ENCODE results near the gene AGBL4.

The AGBL4 gene

DNA sequence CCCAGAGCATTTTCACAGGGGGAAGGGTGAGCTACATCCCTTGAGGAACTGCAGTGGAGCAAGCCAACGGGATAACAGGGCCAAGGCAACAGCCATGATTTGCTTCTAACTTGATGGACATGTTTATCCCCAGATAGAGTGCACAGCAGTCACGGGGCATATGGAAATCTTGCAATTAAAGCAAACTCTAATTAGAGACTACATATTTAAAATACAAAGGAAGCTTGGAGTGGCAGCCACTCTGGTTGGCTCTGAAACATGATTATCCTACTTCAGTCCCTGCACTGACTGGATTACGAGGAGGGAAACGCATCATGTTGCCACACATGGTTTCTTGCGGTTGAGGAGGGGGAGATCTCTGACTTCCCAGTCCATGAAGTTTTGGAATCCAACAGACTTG lies 1307.8 kb downstream of the AGBL4 start:
- FAIRE-seq = no peak
- TF ChIP-seq, protein P1, sequence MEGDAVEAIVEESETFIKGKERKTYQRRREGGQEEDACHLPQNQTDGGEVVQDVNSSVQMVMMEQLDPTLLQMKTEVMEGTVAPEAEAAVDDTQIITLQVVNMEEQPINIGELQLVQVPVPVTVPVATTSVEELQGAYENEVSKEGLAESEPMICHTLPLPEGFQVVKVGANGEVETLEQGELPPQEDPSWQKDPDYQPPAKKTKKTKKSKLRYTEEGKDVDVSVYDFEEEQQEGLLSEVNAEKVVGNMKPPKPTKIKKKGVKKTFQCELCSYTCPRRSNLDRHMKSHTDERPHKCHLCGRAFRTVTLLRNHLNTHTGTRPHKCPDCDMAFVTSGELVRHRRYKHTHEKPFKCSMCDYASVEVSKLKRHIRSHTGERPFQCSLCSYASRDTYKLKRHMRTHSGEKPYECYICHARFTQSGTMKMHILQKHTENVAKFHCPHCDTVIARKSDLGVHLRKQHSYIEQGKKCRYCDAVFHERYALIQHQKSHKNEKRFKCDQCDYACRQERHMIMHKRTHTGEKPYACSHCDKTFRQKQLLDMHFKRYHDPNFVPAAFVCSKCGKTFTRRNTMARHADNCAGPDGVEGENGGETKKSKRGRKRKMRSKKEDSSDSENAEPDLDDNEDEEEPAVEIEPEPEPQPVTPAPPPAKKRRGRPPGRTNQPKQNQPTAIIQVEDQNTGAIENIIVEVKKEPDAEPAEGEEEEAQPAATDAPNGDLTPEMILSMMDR (IDR thresholded peaks at IDR 0.05; ENCODE audit: insufficient read depth, missing control alignments) = no peak

DNA sequence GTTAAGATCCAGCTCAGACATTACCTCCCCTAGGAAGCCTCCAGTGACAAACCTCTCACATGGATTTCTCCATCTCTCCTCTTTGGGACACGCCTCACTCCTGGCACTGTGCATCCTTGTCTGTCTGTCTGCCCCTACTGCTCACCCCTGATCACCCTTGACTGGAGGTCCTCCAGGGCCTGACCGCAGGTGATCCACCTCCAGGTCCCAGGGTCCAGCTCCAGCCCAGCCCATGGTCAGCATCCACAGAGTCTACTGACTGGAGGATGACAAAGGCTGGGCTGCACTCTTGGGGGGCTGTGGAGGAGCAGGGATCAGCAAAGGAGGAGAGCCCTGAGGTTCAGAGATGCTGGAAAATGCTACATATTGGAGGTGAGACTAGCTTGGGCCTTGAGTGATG lies 1312.8 kb downstream of the AGBL4 start:
- DNase-seq (ENCODE audit: insufficient read length, low spot score) (no peak), FAIRE-seq (no peak)
- TF ChIP-seq, protein P1 (IDR thresholded peaks at IDR 0.05; ENCODE audit: insufficient read depth, missing control alignments) = no peak

More for the DNA sequence above, 1307.8 kb downstream of the AGBL4 start:
- DNase-seq (ENCODE audit: insufficient read length, low spot score) = no peak

DNA sequence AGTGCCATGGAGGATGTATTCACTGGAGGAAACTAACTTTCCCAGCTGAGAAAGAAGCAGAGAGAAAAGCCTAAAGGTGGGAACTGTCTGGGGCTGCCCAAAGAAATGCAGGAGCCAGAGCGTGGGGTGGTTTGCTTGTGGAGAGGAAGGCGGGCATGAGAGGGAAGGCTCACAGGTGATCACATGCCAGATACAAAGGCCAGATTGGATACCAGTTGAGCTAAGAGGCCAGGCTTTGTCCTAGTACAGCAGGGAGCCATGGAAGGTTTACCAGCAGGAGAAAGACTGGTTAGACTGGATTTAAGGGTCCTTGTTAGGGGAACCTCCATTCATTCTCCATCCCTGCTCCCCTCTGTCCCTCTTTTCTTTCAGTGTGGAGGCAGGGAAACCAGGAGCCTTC lies 1313.4 kb downstream of the AGBL4 start:
- DNase-seq (ENCODE audit: insufficient read length, low spot score) (no peak), FAIRE-seq (no peak)
- TF ChIP-seq, protein P1 (IDR thresholded peaks at IDR 0.05; ENCODE audit: insufficient read depth, missing control alignments) = no peak

DNA sequence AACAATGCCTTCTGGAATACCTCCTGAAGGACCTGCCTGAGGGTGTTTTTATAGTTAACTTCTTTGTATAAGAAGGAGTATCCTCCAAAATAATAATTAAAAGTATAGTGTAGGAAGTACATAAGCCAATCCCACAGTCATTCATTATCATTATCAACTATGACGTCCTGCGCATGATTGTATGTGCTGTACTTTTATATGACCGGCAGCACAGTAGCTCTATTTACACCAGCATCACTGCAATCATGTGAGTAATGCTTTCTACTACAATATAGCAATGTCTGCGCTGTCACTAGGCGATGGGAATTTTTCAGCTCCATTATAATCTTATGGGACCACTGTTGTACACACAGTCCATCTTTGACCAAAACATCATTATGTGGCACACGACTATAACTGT lies 1319.0 kb downstream of the AGBL4 start:
- TF ChIP-seq, protein P1 (IDR thresholded peaks at IDR 0.05; ENCODE audit: insufficient read depth, missing control alignments) = no peak
- FAIRE-seq (no peak), DNase-seq (ENCODE audit: insufficient read length, low spot score) (no peak)

DNA sequence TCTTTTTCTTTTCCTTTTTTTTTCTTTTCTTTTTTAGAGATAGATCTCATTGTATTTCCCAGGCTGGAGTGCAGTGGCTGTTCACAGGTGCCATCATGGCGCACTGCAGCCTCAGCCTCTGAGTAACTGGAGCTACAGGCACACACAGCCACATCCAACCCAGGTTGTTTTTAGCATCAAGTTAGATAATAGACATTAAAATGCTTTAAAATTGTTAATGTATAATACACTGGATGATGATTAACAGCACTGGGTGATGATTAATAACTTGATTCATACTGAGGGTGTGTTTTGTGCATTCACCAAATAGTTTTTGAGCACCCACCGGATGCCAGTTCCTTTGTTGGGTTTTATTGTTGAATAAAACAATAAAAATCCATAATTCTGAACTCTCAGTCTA lies 1322.3 kb downstream of the AGBL4 start:
- FAIRE-seq (no peak), DNase-seq (ENCODE audit: insufficient read length, low spot score) (no peak)
- TF ChIP-seq, protein P1 (IDR thresholded peaks at IDR 0.05; ENCODE audit: insufficient read depth, missing control alignments) = no peak

DNA sequence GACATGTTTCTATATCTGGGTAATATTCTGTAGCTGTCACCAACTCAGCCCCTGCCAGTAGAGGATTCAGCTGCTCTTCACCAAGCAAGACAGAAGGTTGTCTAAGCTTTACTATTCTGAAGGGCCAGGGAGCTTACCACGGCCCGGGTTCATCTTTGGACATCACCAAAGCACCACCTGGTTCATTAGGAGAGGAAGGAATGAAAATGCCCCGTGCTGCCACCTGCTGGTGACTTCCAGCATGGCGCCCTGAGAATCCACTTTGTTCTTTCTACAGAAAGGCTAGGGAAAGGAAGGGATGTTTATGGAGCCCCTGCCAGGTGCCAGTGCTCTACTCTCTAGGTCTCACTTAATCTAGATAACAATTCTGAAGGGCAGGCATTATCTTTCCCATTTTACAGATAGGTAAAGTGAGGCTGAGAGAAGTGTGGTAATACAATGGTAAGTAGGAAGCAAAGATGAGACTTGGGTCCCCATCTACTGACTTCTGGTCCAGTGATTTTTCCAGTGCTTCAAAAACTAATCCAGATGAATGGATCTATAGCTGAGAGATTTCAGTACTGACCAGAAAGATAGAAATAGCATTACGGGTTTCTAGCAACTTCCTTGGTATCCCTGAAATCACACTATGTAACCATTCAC lies 1326.6 kb downstream of the AGBL4 start:
- FAIRE-seq = peak; percentile 16
- TF ChIP-seq, protein P1 (IDR thresholded peaks at IDR 0.05; ENCODE audit: insufficient read depth, missing control alignments) = peak; percentile 82
- no peak for DNase-seq (ENCODE audit: insufficient read length, low spot score)

DNA sequence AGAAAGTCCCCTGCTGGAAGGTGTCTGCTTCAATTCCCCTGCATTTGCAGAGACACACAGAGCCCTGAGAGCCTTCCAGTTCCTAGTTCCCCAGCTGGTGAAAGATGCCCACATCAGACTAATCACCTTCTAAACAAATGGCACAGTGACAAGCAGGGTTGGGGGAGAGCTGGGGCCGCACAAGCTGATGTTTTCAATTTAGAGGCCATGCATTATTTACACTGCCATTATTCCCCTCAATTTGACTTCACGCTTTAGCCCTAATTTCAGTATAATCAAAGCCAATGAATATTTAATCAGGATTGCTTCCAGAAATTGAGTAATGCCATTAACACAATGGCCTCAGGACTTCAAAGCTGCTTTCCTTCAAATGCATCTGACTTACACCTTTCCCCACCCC lies 1328.6 kb downstream of the AGBL4 start:
- FAIRE-seq (no peak), DNase-seq (ENCODE audit: insufficient read length, low spot score) (no peak)
- TF ChIP-seq, protein P1 (IDR thresholded peaks at IDR 0.05; ENCODE audit: insufficient read depth, missing control alignments) = no peak

Data from D721Med (cell line).